HepG2 (cell line): ENCODE measurements around the gene CPED1.

Experiments used
- CEBPZ ChIP-seq: IDR thresholded peaks from 2 replicates; pipeline ENCODE4 v1.6.1; 2012; ENCODE audit warnings: low read length, improper control_type of control experiment
- CREB1 ChIP-seq, 2 experiments: fragments of 450-650 bp in 1 of 2; IDR thresholded peaks; 2 replicates each; pipeline ENCODE4 v1.6.1; 2016 to 2017; ENCODE audit warnings: control low read depth in 1 of 2, mild to moderate bottlenecking in 1 of 2, missing compliant biosample characterization in 1 of 2, missing genetic modification characterization in 1 of 2
- CTCF ChIP-seq: sonication (generic); formaldehyde crosslinking; IDR thresholded peaks from 2 replicates; pipeline ENCODE4 v1.5.0; 2020; ENCODE audit warnings: mild to moderate bottlenecking, missing genetic modification reagents, moderate library complexity
- EHMT2 ChIP-seq: fragments of 200-600 bp; sonication (generic); IDR thresholded peaks from 2 replicates; pipeline ENCODE4 v1.7.0; 2017; ENCODE audit warnings: antibody characterized with exemption, low read depth, low read length, borderline replicate concordance
- FOSL1 ChIP-seq: sonication (generic); formaldehyde crosslinking; IDR thresholded peaks from 2 replicates; pipeline ENCODE4 v1.9.0; 2021; ENCODE audit warnings: missing genetic modification reagents, borderline replicate concordance
- FOXK2 ChIP-seq: fragments of 450-650 bp; IDR thresholded peaks from 2 replicates; pipeline ENCODE4 v1.6.1; 2016
- KAT8 ChIP-seq: IDR thresholded peaks from 2 replicates; pipeline ENCODE4 v1.6.1; 2016; ENCODE audit warnings: missing genetic modification reagents, missing compliant biosample characterization
- PLSCR1 ChIP-seq: sonication (generic); formaldehyde crosslinking; IDR thresholded peaks from 2 replicates; pipeline ENCODE4 v1.5.0; 2020; ENCODE audit warnings: missing genetic modification reagents, mild to moderate bottlenecking, borderline replicate concordance
- POLR2A ChIP-seq, 2 experiments: IDR thresholded peaks; 2 replicates each; pipeline ENCODE4 v1.6.1; 2011; ENCODE audit warnings: low read depth in 2 of 2, low read length in 2 of 2, mild to moderate bottlenecking in 1 of 2, moderate library complexity in 1 of 2; ENCODE audit not compliant: insufficient read depth in 1 of 2
- POLR2AphosphoS5 ChIP-seq: IDR thresholded peaks from 2 replicates; pipeline ENCODE4 v1.6.1; 2012; ENCODE audit warnings: low read depth, low read length
- YY1 ChIP-seq: IDR thresholded peaks from 2 replicates; pipeline ENCODE4 v1.6.1; 2011; ENCODE audit warnings: low read length, low read depth, moderate library complexity, mild to moderate bottlenecking; ENCODE audit not compliant: insufficient read depth, insufficient replicate concordance
- ZSCAN21 ChIP-seq: sonication (generic); formaldehyde crosslinking; IDR thresholded peaks from 2 replicates; pipeline ENCODE4 v1.8.0; 2022; ENCODE audit warnings: mild to moderate bottlenecking, missing genetic modification reagents, moderate library complexity, borderline replicate concordance

GRCh38 chr7:120993553-120994191, 5.2 kb downstream of the CPED1 start:
- TF ChIP-seq CREB1 (IDR thresholded peaks at IDR 0.05) (no peak), CREB1 (CRISPR knock-in tag; IDR thresholded peaks at IDR 0.05) (no peak), KAT8 (CRISPR knock-in tag) (no peak), PLSCR1 (CRISPR knock-in tag) (no peak), ZSCAN21 (CRISPR knock-in tag) (no peak), FOSL1 (no peak), YY1 (no peak), POLR2AphosphoS5 (no peak), POLR2A (IDR thresholded peaks at IDR 0.05; ENCODE audit: insufficient read depth in 1 of 2, low read depth in 2 of 2, low read length in 2 of 2) (no peak), CEBPZ (no peak), CTCF (CRISPR knock-in tag) (no peak), FOXK2 (no peak), EHMT2 (no peak)
